ENCODE data around the gene ZNF311. TPM values are rescaled to one million over a fixed set of nuclear protein-coding genes. Genes with fewer than 3 reads are reported as not detected.

ZNF311 gene
- total and polyA plus RNA-seq, 2 of the 13 experiments (the other 11 are each of a cell fraction or from before 2014, with no cell fraction given), result not detected

GRCh38 chr6:28947831-28948270 is 57.3 kb downstream of the ZNF311 start (continued):
- no peak for TF ChIP-seq AKNA (CRISPR knock-in tag; IDR thresholded peaks at IDR 0.05; ENCODE audit: borderline replicate concordance)
- TF ChIP-seq MLX (CRISPR knock-in tag; IDR thresholded peaks at IDR 0.05), result no peak
- no peak for TF ChIP-seq PAWR (CRISPR knock-in tag; IDR thresholded peaks at IDR 0.05; ENCODE audit: borderline replicate concordance)
- peak; percentile 43; the same call in 1 of the 2 replicates for TF ChIP-seq ZNF574 (CRISPR knock-in tag; IDR thresholded peaks at IDR 0.05)
- no peak for TF ChIP-seq ZSCAN20 (CRISPR knock-in tag; IDR thresholded peaks at IDR 0.05; ENCODE audit: borderline replicate concordance)
- TF ChIP-seq ELK4 (CRISPR knock-in tag; IDR thresholded peaks at IDR 0.05; ENCODE audit: borderline replicate concordance), result no peak
- peak; percentile 57; the same call in 1 of the 2 replicates for TF ChIP-seq DPF2 (CRISPR knock-in tag; IDR thresholded peaks at IDR 0.05; ENCODE audit: borderline replicate concordance, low read depth)
- no peak for TF ChIP-seq ZZZ3 (CRISPR knock-in tag; IDR thresholded peaks at IDR 0.05; ENCODE audit: borderline replicate concordance)
- TF ChIP-seq NBN (conservative IDR thresholded peaks at IDR 0.05), result no peak
- 0 out of 2 replicates have a peak, but pooled peaks have one; percentile 30 for TF ChIP-seq FOXA1 (IDR thresholded peaks at IDR 0.05)
- TF ChIP-seq FOXA1 (CRISPR knock-in tag; IDR thresholded peaks at IDR 0.05), result peak; percentile 84
- TF ChIP-seq KMT2A (CRISPR knock-in tag; IDR thresholded peaks at IDR 0.05), result no peak
- TF ChIP-seq ATRX (CRISPR knock-in tag; IDR thresholded peaks at IDR 0.05; ENCODE audit: borderline replicate concordance), result no peak
- peak; percentile 86; the same call in 1 of the 2 replicates for TF ChIP-seq FOXA3 (CRISPR knock-in tag; IDR thresholded peaks at IDR 0.05)
- TF ChIP-seq E2F2 (CRISPR knock-in tag; IDR thresholded peaks at IDR 0.05; ENCODE audit: borderline replicate concordance), result no peak
- no peak; the same call in 1 of the 2 replicates for TF ChIP-seq ZKSCAN8 (CRISPR knock-in tag; IDR thresholded peaks at IDR 0.05; ENCODE audit: borderline replicate concordance)
- TF ChIP-seq ZBTB1 (CRISPR knock-in tag; IDR thresholded peaks at IDR 0.05; ENCODE audit: borderline replicate concordance), result no peak
- no peak for TF ChIP-seq CBFB (CRISPR knock-in tag; IDR thresholded peaks at IDR 0.05)
- TF ChIP-seq ZNF737 (CRISPR knock-in tag; IDR thresholded peaks at IDR 0.05; ENCODE audit: borderline replicate concordance), result no peak
- no peak for TF ChIP-seq ZNF337 (CRISPR knock-in tag; IDR thresholded peaks at IDR 0.05; ENCODE audit: borderline replicate concordance, low read depth)
